ENCODE data around the gene SHKBP1. TPM values are rescaled to one million over a fixed set of nuclear protein-coding genes. Genes with fewer than 3 reads are reported as not detected.
"Not testable (repeated sequence)": the region's sequence is repeated elsewhere in the genome, so short reads cannot be mapped to it uniquely, and the experiment has no call there.

SHKBP1 gene
- total RNA-seq, 1 donor from 2014 or later: 51.6 TPM

GRCh38 chr19:40542202-40542859 is 34.3 kb upstream of the SHKBP1 start:
- Histone ChIP-seq H3K27ac (no peak overlapping the region), H3K4me3 (no peak overlapping the region), H3K27me3 (no peaks in the 10 kb centered on the region), H3K4me1 (peaks cover 12% of the 10 kb centered on the region), H3K36me3 (no peaks in the 10 kb centered on the region), H3K9me3 (no peaks in the 10 kb centered on the region)
- TF ChIP-seq POLR2A (IDR thresholded peaks at IDR 0.05): no peak
- peak in 1 of 2 donors; percentile 45 for TF ChIP-seq POLR2AphosphoS5 (IDR thresholded peaks at IDR 0.05; ENCODE audit: insufficient read depth in 1 of 2, low read depth in 1 of 2)
- no peak for TF ChIP-seq CTCF (IDR thresholded peaks at IDR 0.05)
- DNase-seq (ENCODE audit: extremely low spot score in 2 of 2): no peak
- intact Hi-C loops (cut with DNase I): no loop called here

- H3K27me3 ChIP-seq: no peaks in the 10 kb centered on the region
- no peak overlapping the region for H3K4me3 ChIP-seq
- no peaks in the 10 kb centered on the region for H3K36me3 ChIP-seq
- intact Hi-C loops (cut with DNase I): no loop called here
- peaks cover 12% of the 10 kb centered on the region for H3K4me1 ChIP-seq
- no peak for DNase-seq (ENCODE audit: extremely low spot score in 2 of 2)
- H3K27ac ChIP-seq: no peak overlapping the region
- no peaks in the 10 kb centered on the region for H3K9me3 ChIP-seq
- TF ChIP-seq CTCF (IDR thresholded peaks at IDR 0.05): no peak
- TF ChIP-seq POLR2A (IDR thresholded peaks at IDR 0.05): no peak
- TF ChIP-seq POLR2AphosphoS5 (IDR thresholded peaks at IDR 0.05; ENCODE audit: insufficient read depth in 1 of 2, low read depth in 1 of 2): no peak
Observed at GRCh38 chr19:40543029-40543597, 33.6 kb upstream of the SHKBP1 start.

- peaks cover 19% of the 10 kb centered on the region for H3K4me1 ChIP-seq
- H3K27ac ChIP-seq; H3K27me3 ChIP-seq; DNase-seq (ENCODE audit: extremely low spot score in 2 of 2); intact Hi-C loops (cut with DNase I); H3K4me3 ChIP-seq; H3K9me3 ChIP-seq; H3K36me3 ChIP-seq: not testable (repeated sequence)
Observed at GRCh38 chr19:40546153-40546841, 30.4 kb upstream of the SHKBP1 start.

GRCh38 chr19:40547190-40547589 is 29.5 kb upstream of the SHKBP1 start:
- H3K36me3 ChIP-seq; H3K9me3 ChIP-seq; DNase-seq (ENCODE audit: extremely low spot score in 2 of 2); H3K27me3 ChIP-seq; H3K27ac ChIP-seq; H3K4me3 ChIP-seq; intact Hi-C loops (cut with DNase I): not testable (repeated sequence)
- peaks cover 16% of the 10 kb centered on the region for H3K4me1 ChIP-seq

- no peak for DNase-seq (ENCODE audit: extremely low spot score in 2 of 2)
- no peaks in the 10 kb centered on the region for H3K9me3 ChIP-seq
- H3K4me3 ChIP-seq: no peak overlapping the region
- H3K36me3 ChIP-seq: no peaks in the 10 kb centered on the region
- no peaks in the 10 kb centered on the region for H3K27me3 ChIP-seq
- no peak for TF ChIP-seq POLR2AphosphoS5 (IDR thresholded peaks at IDR 0.05; ENCODE audit: insufficient read depth in 1 of 2, low read depth in 1 of 2)
- no peak for TF ChIP-seq CTCF (IDR thresholded peaks at IDR 0.05)
- no peak for TF ChIP-seq POLR2A (IDR thresholded peaks at IDR 0.05)
- intact Hi-C loops (cut with DNase I): no loop called here
- H3K4me1 ChIP-seq: peaks cover 10% of the 10 kb centered on the region
- H3K27ac ChIP-seq: no peak overlapping the region
Observed at GRCh38 chr19:40547836-40548235, 28.8 kb upstream of the SHKBP1 start.
